RWPE2 (cell line): Measurements from ENCODE around the gene DAPK2.
"Not testable (repeated sequence)": the region's sequence is repeated elsewhere in the genome, so short reads cannot be mapped to it uniquely, and the experiment has no call there.

Source experiments
- ATAC-seq: fragments of 200-7000 bp; cut with Tn5 transposase; 3 replicates; pipeline ENCODE4 v1.9.1; 2021; ENCODE audit warnings: low read depth
- DNase-seq: peaks from one replicate; pipeline ENCODE4 v3.0.0-alpha.2; 2020; ENCODE audit warnings: low spot score
- H3K27ac ChIP-seq: fragments of 450-650 bp; 2 replicates; pipeline ENCODE4 v1.5.1; 2017; ENCODE audit warnings: mild to moderate bottlenecking; ENCODE audit not compliant: poor library complexity, severe bottlenecking
- H3K27me3 ChIP-seq: fragments of 250-450 bp; sonication (Bioruptor Pico); 2 replicates; pipeline ENCODE4 v1.5.1; 2021; ENCODE audit warnings: mild to moderate bottlenecking, moderate library complexity; ENCODE audit not compliant: insufficient read depth, poor library complexity, severe bottlenecking
- H3K36me3 ChIP-seq: fragments of 250-450 bp; sonication (Bioruptor Pico); 2 replicates; pipeline ENCODE4 v1.5.1; 2020; ENCODE audit warnings: low read depth, mild to moderate bottlenecking, moderate library complexity
- H3K4me1 ChIP-seq: fragments of 250-450 bp; sonication (Bioruptor Pico); 2 replicates; pipeline ENCODE4 v1.5.1; 2021; ENCODE audit warnings: mild to moderate bottlenecking, moderate library complexity; ENCODE audit not compliant: insufficient read depth, poor library complexity, severe bottlenecking
- H3K4me3 ChIP-seq: fragments of 250-450 bp; sonication (Bioruptor Pico); 2 replicates; pipeline ENCODE4 v1.5.1; 2021; ENCODE audit warnings: mild to moderate bottlenecking, moderate library complexity; ENCODE audit not compliant: severe bottlenecking
- H3K9me3 ChIP-seq: fragments of 250-450 bp; sonication (Bioruptor Pico); 2 replicates; pipeline ENCODE4 v1.5.1; 2021; ENCODE audit warnings: mild to moderate bottlenecking, moderate library complexity; ENCODE audit not compliant: severe bottlenecking
- CTCF ChIP-seq: fragments of 450-650 bp; IDR thresholded peaks from one replicate; pipeline ENCODE4 v1.5.1; 2017; ENCODE audit warnings: mild to moderate bottlenecking, moderate library complexity; ENCODE audit not compliant: poor library complexity, severe bottlenecking

DAPK2 gene

GRCh38 chr15:64058279-64058678, 12.0 kb upstream of the DAPK2 start:
- H3K9me3 ChIP-seq, result no peaks in the 10 kb centered on the region
- no peak overlapping the region for H3K27ac ChIP-seq
- no peak for DNase-seq
- no peaks in the 10 kb centered on the region for H3K36me3 ChIP-seq
- no peak overlapping the region for H3K4me3 ChIP-seq
- ATAC-seq, result peak; percentile 96
- peaks cover 8% of the 10 kb centered on the region for H3K4me1 ChIP-seq
- no peaks in the 10 kb centered on the region for H3K27me3 ChIP-seq
- TF ChIP-seq CTCF, result no peak

GRCh38 chr15:64053674-64054073, 7.4 kb upstream of the DAPK2 start:
- H3K27ac ChIP-seq, DNase-seq, H3K36me3 ChIP-seq, H3K27me3 ChIP-seq, H3K4me3 ChIP-seq, ATAC-seq, H3K9me3 ChIP-seq: not testable (repeated sequence)
- peaks cover 17% of the 10 kb centered on the region for H3K4me1 ChIP-seq

GRCh38 chr15:64052925-64053491, 6.7 kb upstream of the DAPK2 start:
- Histone ChIP-seq H3K27me3 (no peaks in the 10 kb centered on the region), H3K27ac (no peak overlapping the region), H3K9me3 (no peaks in the 10 kb centered on the region), H3K36me3 (no peaks in the 10 kb centered on the region), H3K4me3 (no peak overlapping the region), H3K4me1 (peaks cover 11% of the 10 kb centered on the region)
- TF ChIP-seq CTCF, result no peak
- ATAC-seq, result no peak
- no peak for DNase-seq

GRCh38 chr15:64051407-64052259, 5.3 kb upstream of the DAPK2 start:
- no peak overlapping the region for H3K4me3 ChIP-seq
- no peaks in the 10 kb centered on the region for H3K9me3 ChIP-seq
- H3K4me1 ChIP-seq, result peaks cover 9% of the 10 kb centered on the region
- DNase-seq, result no peak
- no peak overlapping the region for H3K27ac ChIP-seq
- ATAC-seq, result peak; percentile 40; the same call in 1 of the 3 replicates
- H3K36me3 ChIP-seq, result no peaks in the 10 kb centered on the region
- no peak for TF ChIP-seq CTCF
- no peaks in the 10 kb centered on the region for H3K27me3 ChIP-seq

GRCh38 chr15:64051093-64051402, 4.8 kb upstream of the DAPK2 start:
- Histone ChIP-seq H3K27ac (no peak overlapping the region), H3K36me3 (no peaks in the 10 kb centered on the region), H3K9me3 (no peaks in the 10 kb centered on the region), H3K27me3 (no peaks in the 10 kb centered on the region), H3K4me3 (no peak overlapping the region), H3K4me1 (peaks cover 9% of the 10 kb centered on the region)
- TF ChIP-seq CTCF, result no peak
- DNase-seq (no peak), ATAC-seq (no peak)
